M059J (cell line): ENCODE data around the gene ATP8B1. TPM values are rescaled to one million over a fixed set of nuclear protein-coding genes. Genes with fewer than 3 reads are reported as not detected.
A peak's percentile ranks its signal among the peaks of the same experiment; 100 is the strongest.

Source experiments
- DNase-seq: peaks from one replicate; pipeline ENCODE4 v3.0.0-alpha.2; 2012; ENCODE audit warnings: low read depth
- total RNA-seq: library from RNA; depleted of rRNA; stranded (reverse); fragments of >200 nt; shearing (Covaris generic); gene quantifications from 2 replicates; pipeline ENCODE4 v1.2.3, GENCODE V29; 2014

The ATP8B1 gene
- total RNA-seq, 1 experiment from 2014 or later = 68.5 TPM

DNA sequence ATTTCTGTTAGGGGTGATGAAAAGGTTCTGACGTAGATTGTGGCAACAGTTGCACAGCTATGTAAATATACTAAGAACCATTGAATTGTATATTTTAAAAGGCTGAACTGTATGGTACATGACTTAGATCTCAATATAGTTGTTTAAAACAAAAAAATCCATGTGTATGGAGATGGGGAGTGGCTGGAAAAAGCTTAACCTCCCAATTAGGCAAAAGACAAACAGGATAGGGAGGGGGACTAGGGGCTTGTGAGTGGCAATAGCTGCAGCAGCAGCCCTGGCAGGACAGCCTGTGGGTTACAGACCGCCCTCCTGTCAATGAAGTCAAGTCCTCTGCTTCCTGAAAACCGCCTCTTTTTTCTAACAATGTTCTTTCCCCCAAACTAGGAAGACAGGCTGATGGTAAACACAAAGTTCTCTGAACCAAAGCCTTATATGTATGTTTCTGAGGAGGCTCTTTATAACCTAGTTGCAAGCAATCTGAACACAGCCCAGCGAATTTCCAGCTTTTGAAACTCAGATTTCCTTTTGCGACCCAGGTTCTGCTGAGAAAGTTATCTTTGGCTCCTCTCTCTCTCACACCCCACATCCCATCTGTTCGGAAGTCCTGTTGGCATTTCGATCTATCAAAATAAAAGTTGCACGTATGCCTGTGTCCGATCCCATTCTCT is 10.3 kb downstream of the ATP8B1 start:
- DNase-seq = no peak

DNA sequence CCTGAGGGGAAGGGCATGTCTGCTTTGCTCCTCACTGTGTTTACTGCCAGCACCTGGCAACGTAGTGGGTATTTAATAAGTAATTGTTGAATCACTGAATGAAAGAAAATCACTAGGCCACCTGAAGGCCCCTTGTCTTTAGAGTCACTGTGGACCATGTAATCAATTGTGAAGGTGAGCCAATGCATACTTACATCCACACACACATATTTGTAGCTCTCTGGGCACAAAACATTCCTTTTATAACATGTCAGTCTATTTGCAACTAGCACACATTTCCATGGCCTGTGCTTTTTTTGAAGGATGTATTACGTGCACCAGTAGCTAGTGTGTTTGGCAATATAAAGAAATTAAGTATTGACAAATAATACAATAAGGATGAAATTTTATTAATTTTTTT is 11.2 kb downstream of the ATP8B1 start:
- DNase-seq = no peak

DNA sequence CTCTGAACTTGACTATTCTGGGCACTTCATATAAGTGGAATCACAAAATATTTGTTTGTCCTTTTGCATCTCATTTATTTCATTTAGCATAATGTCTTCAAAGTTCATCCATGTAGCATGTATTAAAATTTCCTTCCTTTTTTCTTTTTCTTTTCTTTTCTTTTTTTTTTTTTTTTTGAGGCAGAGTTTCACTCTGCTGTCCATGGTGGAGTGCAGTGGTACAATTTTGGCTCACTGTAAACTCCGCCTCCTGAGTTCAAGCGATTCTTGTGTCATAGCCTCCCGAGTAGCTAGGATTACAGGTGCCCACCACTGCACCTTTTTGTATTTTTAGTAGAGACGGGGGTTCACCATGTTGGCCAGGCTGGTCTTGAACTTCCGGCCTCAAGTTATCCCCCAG is 11.9 kb downstream of the ATP8B1 start:
- DNase-seq = no peak

DNA sequence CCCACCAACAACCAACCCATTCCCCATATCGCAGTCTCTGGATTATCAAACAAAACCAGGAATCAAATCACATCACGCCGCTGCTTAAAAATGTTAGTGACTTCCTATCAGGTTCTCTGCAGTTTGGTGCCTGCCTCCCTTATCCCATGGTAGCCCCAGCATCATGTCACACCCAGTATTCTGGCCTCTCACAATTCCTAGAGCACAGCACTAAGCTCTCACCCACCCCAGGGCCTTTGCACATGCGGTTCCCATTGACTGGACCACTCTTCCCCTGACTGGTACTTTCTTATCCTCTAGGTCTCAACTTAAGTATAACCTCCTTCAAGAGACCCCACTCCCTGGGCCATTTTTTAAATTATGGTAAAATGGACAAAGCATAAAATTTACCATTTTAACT is 12.8 kb downstream of the ATP8B1 start:
- DNase-seq = no peak

DNA sequence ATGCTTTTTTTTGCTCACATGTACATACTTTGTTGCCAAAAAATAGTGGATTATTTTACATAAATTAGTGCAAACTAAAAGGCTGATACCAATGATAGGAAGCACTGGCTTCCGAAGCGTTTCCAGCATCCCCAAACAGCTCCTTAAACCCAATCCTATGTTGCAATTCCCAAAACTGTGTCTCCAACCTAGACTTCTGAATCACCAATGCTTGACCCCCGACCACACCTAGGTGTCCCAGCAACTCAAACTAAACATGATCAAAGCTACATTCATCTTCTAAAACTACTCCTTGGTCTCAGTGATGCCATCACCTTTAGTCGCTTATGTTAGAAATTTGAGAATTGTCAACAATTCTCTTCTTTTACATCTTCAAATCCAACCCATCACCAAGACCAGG is 13.4 kb downstream of the ATP8B1 start:
- DNase-seq = peak; percentile 75

DNA sequence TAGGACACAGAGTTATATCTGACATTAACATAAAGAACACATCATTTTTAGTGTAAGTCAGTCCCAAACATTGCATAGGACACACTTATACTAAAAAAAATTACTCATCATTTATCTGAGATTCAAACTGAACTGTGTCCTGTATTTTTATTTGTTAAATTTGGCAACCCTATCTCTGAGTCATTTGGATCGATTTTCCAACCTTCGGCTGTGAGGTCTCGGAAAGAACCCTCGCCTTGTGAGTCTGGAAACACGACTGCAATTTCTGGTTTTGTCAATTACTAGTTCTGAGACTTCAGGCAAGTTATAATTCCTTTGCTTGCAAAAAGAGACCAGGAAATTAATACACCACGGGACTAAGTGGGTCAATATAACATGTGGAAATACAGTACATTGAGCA is 14.0 kb downstream of the ATP8B1 start:
- DNase-seq = peak; percentile 80

DNA sequence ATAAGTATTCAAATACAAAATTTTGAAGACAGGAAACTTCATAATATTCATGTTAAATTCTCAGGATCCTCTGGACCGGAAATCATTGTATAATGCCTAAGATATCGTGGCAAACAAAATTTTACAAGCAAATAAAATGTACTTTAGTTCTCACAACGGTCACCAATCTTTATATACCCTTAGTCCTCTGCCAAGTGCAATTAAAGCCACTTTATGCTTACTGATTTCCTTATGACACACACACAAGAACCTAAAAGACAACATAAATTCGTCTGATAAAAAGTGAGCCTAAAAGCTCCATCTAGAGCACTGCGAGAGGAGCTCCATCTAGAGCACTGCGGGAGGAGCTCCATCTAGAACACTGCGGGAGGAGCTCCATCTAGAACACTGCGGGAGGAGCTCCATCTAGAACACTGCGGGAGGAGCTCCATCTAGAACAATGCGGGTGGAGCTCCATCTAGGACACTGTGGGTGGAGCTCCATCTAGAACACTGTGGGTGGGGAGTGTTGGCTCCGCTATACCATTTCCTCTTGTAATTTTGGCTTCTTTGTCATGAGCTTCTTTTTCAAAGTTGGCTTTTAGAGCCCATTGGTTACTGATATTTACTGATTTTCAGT is 15.9 kb downstream of the ATP8B1 start:
- DNase-seq = no peak

DNA sequence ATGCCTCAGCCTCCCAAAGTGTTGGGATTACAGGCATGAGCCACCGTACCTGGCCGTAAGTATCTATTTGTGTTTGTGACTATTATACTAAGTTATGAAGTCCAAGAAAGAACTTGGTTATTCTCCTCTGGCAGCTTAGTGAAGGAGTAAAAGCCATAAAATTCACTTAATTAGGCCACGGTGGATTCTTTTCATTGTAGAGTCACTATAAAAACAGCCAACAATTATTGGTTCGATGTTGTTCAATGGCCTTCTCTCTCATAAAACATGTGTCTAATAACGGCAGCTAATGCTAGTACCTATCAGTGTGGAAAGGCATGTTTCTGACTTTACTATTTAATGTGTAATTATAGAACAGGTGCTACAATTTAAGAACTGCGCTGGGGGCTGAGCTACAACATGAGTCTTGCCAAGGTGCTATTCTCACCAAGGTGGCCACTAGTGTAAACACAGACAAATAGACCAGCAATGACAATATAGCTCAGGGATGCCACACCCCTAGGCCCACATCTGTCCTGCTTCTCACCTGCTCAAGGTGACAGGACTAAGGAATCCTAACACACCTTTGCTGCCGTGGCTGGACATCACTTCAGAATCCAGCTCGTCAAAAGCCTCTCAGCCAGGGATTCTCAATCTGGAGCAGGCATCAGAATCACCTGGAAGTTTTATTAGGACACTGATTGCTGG is 17.2 kb downstream of the ATP8B1 start:
- DNase-seq = peak; percentile 39

DNA sequence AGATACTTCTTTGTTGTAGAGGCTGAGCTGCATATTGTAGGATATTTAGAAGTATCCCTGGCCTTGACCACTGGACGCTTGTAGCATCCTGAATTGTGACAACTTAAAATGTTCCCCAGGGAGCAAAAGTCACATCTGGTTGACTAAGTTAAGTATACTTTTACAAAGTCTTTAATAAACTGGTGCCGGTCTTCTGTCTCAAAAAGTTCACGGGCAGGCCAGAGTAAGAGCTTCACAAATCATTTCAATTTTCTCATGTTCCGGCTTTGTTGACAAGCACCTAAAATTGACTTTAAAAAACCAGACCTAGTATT is 18.4 kb downstream of the ATP8B1 start:
- DNase-seq = no peak

DNA sequence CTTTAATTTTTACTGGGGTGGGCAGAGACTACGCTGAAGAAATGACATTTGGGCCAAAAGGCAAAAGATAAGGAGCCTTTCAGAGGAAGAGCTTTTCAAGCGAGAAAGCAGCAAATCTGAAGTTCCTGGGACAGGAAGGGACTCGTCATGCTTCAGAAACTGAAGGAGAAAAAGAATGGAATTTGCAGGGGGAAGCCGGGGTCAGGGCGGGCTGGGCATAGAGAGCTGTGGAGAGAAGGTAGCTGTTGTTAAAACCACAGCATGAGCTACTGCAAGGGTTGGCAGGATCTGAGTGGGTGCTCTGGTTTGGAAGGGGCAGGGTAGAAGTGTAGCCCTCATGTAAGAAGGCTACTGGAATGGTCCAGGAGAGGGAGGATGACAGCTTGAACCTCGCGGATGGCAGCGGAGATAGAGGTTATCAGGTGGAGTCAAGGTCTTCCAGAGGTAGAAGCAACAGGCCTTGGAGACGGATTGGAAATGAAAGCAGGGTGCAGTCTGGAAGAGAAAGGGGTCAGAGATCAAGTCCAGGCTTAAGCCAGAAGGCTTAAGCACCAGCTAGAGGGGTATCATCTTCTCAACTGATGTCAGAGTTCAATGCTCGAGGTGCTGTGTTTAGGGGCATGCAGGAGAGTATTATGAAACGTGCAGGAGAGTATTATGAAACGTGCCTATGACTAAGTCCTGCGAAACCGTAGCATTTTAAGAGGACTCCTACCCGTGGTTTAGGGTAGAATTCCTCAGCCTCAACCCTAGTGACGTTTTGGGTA is 18.9 kb downstream of the ATP8B1 start:
- peak; percentile 94 for DNase-seq

DNA sequence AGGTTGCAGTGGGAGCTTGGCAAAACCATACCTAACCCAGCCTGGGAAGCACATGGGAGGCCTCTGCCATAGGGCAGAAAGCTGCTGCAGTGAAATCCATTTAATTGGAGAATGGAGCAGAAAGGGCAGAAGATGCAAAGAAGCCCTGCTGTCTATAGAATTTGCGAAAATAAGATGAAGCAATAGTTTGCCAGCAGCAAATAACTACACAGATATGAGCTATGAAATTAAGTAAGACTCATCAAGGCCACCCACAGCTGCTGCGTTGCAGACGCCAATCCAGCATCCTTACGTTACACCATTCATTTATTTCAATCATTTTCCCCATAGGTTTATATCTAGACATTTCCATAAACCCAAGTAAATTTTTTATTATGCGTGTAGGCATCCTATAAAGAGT is 21.1 kb downstream of the ATP8B1 start:
- DNase-seq = no peak

DNA sequence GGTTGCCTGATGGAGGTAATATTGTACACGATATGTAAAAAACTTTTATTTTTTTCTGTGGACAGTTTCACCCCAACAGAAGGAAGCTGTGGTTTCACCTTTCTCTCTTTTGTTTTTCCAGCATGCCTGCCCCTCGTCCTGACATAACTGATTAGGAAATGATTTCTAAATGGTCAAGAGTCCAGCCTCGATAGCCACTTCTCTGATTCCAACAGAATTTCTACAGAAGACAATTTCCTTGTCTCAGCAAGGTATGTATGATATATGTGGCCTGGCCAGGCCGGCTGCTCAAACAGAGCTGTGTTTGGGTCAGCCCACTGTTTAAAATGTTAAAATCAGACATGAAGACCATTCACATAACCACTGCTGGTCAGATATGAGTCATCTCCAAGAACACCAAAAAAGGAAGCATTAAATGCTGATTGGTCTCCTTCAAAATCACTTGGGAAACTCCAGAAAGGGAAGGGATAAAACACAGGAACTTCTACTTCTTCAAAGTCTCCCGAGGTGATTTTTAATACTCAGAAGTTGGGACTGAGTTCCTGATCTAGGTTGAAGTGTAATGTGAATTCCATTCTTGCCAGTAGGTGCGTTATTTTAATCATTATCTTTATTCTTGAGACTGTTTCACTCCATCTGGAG is 22.3 kb downstream of the ATP8B1 start:
- peak; percentile 97 for DNase-seq

DNA sequence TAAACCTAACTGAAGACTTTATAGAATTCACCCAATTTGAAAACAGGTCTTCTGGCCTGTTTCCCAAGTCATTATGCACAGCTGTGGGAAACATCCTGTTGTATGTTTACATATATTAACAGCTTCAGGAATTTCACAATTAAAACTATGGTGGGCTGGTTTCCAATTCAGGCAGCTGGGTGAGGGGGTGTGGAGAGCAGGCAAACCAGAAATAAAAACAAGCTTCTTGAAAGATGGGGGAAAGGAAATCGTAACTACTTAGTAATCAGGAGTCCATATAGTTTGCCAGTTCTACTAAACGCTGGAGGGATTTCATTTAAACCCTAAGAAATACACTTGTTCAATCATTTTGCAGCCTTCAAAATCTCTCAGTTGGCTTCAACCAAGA is 22.8 kb downstream of the ATP8B1 start:
- peak; percentile 55 for DNase-seq

DNA sequence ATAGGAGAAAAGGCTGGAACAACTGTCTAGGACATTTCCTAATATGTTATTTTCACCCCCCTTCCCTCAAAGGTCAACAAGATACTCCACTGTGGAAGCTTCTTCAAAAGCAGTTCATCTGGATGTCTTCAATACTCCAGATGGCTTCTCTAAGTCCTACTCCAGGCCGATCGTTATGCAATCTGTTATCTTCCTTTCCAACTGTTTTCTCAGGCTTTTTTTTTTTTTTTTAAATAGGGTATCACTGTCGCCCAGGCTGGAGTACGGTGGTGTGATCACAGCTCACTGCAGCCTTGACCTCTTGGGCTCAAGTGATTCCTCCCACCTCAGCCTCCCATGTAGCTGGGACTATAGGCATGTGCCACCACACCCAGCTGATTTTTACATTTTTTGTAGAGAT is 26.3 kb downstream of the ATP8B1 start:
- DNase-seq = no peak

DNA sequence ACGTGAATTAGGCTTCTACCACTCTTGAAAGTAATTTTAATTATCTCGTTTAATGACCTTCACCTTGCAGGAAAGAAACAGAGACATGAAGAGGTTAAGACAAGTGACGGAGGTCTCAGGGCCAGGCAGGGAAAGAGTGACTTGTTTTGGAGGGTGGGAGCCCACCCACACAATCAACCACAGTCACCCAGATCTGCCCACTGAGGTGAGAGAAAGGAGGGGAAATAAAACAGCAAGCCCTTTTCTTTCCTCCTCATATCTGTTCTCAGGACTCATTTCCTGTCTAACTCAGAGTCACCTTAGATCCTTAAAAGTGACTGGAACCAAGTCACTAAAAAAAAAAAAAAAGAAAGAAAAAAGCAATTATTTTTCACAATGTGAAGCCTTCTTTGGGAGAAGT is 26.8 kb downstream of the ATP8B1 start:
- no peak for DNase-seq

DNA sequence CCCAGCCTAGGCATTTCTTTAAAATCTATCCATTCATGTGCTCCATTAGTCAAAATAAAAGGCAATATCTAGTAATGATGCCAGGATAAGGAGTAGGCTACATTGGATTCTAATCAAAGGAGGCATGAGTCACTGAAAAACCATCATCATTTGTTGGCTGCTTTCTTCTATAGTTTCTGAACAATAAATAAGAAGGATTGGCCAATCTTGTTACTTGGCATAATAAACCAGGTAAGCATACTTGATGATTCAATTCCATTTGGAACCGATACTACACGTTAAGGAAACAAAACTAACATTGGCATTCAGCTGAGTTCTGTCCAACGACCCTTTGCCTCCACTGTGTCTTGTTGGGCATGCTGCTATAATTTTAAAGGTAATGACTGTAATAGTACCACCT is 27.2 kb downstream of the ATP8B1 start:
- DNase-seq = peak; percentile 53

DNA sequence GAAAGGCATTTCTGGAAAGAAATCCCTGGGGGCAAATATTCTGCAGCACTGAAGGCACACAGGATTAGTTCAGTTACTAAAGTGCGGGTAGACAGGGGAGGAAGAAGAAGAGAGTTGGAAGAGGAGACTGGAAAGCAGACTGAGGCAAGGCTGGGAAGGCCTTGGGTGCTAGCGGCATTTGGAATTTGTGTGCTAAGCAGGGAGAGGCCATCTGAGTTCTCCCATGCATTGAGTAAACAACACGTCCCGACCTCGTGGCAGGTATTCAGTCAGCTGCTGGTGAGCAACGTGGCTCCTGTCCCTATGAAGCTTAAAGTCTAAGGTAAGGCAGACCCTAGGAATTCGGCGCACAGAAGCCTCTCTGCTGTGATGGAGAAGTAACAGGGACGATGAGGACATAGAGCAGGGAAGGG is 30.7 kb downstream of the ATP8B1 start:
- no peak for DNase-seq

DNA sequence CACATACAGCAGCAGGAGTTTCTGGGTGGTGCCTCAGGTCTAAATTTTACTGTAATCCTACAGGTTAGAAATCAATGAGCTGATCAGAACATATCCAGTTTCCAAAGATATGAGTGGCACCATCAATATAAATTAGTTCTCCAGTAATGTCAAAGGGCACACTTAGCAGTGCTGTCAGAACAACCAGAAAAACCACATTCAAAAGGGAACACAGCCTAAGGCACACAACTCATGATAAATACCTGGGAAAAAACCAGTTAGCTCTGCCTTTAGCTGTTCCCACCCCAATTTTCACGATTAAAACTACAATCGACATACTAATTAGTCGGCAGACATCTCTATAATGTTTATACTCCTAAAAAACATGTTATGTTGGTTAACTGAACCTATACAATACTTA is 31.5 kb downstream of the ATP8B1 start:
- peak; percentile 41 for DNase-seq

DNA sequence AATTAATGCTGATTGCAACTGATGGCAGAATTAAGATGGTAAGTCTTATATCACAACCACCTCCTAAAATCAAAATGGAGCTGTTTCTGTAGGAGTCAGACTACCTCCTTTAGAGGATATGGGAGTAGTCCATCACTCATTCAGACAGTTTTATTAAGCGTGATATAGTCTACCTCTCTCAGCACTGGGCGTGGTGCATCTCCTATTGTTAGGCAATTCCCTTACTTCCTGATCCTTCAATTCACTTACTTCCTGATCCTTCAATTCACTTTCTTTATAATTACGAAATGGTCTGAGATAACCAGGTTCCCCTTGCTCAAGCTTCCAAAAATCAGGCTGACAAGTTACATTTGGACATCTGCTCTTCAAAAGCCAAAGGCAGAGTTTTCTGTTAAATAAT is 31.9 kb downstream of the ATP8B1 start:
- no peak for DNase-seq

DNA sequence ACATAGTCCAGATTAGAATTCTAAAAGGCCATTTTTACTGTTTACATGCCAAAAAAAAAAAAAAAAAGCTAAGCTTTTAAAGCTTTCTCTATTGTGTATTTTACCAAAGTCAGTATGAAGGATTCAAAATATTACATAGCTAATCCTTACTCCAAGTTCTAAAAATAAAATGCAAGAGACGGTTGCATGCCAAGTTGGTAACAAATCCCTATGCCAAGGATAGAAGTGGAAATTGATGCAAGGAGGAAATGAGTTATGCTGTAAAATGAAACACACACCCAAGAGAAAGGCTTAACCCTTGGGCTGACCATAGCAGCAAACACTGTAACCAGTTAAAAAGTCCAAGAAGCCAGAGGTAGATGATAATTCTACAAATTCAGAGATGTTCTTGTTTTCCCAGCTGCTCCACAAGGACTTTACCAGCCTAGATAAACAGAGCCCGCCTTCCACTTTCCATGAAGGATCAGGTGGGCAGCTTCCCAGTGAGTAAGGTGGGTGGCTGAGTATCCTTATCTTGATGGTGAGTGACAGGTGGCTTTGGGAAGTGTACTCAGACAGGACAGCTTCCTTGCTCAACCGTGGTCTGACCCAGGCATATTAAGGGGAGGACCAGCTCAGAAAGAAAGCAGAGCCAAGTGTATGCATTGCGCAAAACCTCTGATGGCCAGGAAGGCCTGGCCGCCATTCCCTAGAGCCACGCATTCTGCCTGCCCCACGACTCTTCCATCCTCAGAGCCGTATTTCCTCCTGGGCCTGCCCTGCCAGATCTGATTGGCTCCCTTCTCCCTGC is 34.4 kb downstream of the ATP8B1 start:
- peak; percentile 69 for DNase-seq

DNA sequence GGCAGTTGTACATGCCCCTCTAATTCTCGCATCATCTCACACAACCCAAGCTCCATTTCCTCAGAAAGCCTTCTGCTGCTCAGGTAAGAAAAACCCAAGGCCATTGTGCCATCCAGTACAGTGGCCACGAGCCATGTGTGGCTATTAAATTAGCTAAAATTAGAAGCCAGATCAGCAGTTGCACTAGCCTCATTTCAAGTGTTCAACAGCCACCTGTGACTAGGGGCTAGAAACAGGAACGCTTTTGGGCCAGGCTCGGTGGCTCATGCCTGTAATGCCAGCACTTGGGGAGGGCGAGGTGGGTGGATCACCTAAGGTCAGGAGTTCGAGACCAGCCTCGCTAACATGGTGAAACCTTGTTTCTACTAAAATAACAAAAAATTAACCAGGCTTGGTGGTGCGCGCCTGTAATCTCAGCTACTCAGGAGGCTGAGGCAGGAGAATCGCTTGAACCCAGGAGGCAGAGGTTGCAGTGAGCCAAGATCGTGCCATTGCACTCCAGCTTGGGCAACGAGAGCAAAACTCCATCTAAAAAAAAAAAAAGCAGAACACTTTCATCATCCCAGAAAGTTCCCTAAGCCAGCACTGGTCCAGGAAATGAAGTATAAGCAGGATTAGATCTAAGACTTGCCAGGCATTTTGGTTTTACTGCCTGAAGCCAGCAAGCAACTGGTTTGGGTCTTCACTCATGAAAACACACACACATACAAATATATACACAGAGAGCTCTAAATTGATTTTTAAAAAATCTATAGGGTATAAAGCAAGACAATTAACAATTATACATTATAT is 35.7 kb downstream of the ATP8B1 start:
- DNase-seq = no peak
